Naive thymus-derived CD8-positive, alpha-beta T cell (primary cell): ENCODE measurements around the gene IAPP. TPM values are rescaled to one million over a fixed set of nuclear protein-coding genes. Genes with fewer than 3 reads are reported as not detected.
"Not testable (repeated sequence)": the region's sequence is repeated elsewhere in the genome, so short reads cannot be mapped to it uniquely, and the experiment has no call there.

Source experiments
- ATAC-seq, 2 donors: fragments of 150-1000 bp; cut with Tn5 transposase in 1 of 2; sonication (Bioruptor Pico), chemical (Tn5 transposase) in 1 of 2; 1 replicate in 1 of 2; 2 replicates in 1 of 2; pipeline ENCODE4 v1.10.0; 2021; ENCODE audit warnings: mild to moderate bottlenecking in 2 of 2, moderate library complexity in 2 of 2
- POLR2A ChIA-PET: fragments of 350-600 bp; sonication (Branson Sonifier 250); formaldehyde crosslinking; loops from one replicate; lab custom pipeline; 2021; ENCODE audit warnings: antibody characterized with exemption; lab: Charles Lee
- DNase-seq, 10 donors: peaks; one replicate each; pipeline versions ENCODE4 v3.0.0 to v3.0.0-alpha.2; 2020 to 2022
- H3K27ac Mint-ChIP-seq, 10 donors: one replicate each; pipeline ENCODE4 v1.8.0; 2020 to 2022; ENCODE audit warnings: mild to moderate bottlenecking in 10 of 10, mixed read lengths in 10 of 10, moderate library complexity in 4 of 10, inconsistent platforms in 1 of 10
- H3K27me3 Mint-ChIP-seq, 5 donors: one replicate each; pipeline ENCODE4 v1.8.0; 2021 to 2022; ENCODE audit warnings: mixed read lengths in 5 of 5
- H3K36me3 Mint-ChIP-seq, 3 donors: one replicate each; pipeline ENCODE4 v1.8.0; 2020 to 2022; ENCODE audit warnings: mixed read lengths in 3 of 3, mild to moderate bottlenecking in 2 of 3, inconsistent platforms in 1 of 3
- H3K4me1 Mint-ChIP-seq, 4 donors: one replicate each; pipeline ENCODE4 v1.8.0; 2021 to 2022; ENCODE audit warnings: mixed read lengths in 4 of 4
- H3K4me3 Mint-ChIP-seq, 10 donors: one replicate each; pipeline ENCODE4 v1.8.0; 2020 to 2022; ENCODE audit warnings: mild to moderate bottlenecking in 10 of 10, mixed read lengths in 10 of 10, moderate library complexity in 6 of 10, inconsistent platforms in 1 of 10
- H3K9me3 Mint-ChIP-seq, 9 donors: one replicate each; pipeline ENCODE4 v1.8.0; 2020 to 2022; ENCODE audit warnings: mixed read lengths in 9 of 9, mild to moderate bottlenecking in 3 of 9, inconsistent platforms in 1 of 9, moderate library complexity in 1 of 9
- polyA plus RNA-seq, 3 donors: library from polyadenylated mRNA; unstranded; fragments of 300-500 nt; fragmentation: Illumina TruSeq; gene quantifications; one replicate each; pipeline ENCODE4 v1.2.3, GENCODE V29; 2021
- total RNA-seq, 8 experiments: library from RNA in 2 of 8; stranded (reverse) in 2 of 8; gene quantifications; one replicate each; pipeline ENCODE4 v1.2.3 and lab custom pipeline; 2021 to 2026

Gene IAPP
- total and polyA plus RNA-seq, 5 experiments from 2014 or later: not detected

DNA sequence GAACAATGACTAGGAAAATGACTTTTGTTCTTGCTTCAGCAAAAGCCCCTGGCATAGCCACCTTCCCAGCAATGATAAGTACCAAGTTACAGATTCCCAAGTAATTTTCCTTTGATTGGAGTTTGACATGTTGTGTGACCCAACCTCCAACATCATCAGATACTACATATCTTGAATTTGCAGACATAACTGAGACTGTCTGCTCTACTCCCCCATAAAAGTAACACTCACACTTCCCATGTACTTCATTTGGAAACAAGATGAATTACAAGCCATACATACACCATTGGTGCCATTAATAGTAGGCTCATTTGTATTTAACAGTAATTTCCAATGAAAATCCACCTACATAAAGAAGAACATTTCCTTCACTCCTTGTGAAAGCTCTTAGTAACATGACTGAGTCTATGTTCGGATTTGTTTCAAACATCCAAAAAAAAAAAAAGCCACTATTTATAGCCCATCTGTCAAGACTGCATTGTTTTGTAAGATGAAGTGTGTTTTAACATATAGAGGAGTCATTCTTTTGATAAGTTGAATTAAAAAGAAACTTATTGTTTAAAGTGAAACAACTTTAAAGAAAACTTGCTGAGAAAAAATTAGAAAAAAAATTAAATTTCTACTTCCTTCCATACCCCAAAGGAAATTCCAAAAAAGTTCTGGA, 26.0 kb upstream of the IAPP start:
- DNase-seq: no peak
- Mint-ChIP-seq H3K27ac (no peak overlapping the region), H3K4me3 (no peak overlapping the region), H3K36me3 (no peaks in the 10 kb centered on the region), H3K27me3 (peaks cover 3 to 22% (median 5%) of the 10 kb centered on the region in 5 donors), H3K4me1 (no peaks in the 10 kb centered on the region), H3K9me3 (no peaks in the 10 kb centered on the region)
- ATAC-seq: no peak
- POLR2A ChIA-PET: no interaction called here

DNA sequence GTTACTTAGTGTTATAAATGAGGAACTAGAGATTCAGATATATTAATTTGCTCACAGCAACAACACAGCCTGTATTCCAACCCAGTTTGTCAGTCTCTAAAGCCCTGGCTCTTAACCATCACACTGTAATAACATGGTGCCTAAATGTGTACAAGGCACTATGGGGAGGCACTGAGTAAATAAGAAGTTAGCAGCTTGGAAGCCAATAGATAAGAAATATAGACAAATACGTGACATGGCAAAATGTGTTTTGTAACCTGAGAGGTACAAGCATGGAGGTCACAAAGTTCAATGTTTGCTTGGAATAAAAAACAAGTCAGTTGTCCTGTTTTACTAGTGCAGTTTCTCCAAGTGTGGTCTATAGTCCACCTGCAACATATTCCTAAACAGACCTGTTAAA, 21.7 kb upstream of the IAPP start:
- H3K4me3 Mint-ChIP-seq: no peak overlapping the region
- H3K27me3 Mint-ChIP-seq: peaks cover 6 to 41% (median 11%) of the 10 kb centered on the region in 5 donors
- no peaks in the 10 kb centered on the region for H3K4me1 Mint-ChIP-seq
- H3K36me3 Mint-ChIP-seq: no peaks in the 10 kb centered on the region
- H3K9me3 Mint-ChIP-seq: no peaks in the 10 kb centered on the region
- ATAC-seq: no peak
- POLR2A ChIA-PET: no interaction called here
- no peak overlapping the region for H3K27ac Mint-ChIP-seq
- no peak for DNase-seq

DNA sequence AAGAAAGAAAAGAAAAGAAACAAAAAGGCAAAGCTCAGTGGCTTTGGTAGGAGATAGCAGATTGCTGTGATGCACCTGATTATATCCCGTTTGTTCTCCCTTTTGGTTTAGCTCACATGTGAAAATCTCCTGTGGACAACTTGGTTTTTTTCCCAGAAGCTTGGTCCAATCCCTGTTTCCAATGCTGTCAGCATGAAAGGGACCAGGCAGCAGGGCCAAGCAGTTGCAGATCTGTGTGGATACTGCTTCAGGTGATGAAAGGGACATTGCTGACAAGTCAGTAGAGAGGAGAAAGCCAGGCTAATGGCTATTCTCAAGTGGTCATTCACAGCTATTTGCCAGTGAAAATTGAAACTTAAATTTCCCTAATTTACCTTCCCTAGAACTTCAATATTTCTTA, 19.2 kb upstream of the IAPP start:
- H3K36me3 Mint-ChIP-seq: no peaks in the 10 kb centered on the region
- H3K27me3 Mint-ChIP-seq: peaks cover 3 to 25% (median 6%) of the 10 kb centered on the region in 5 donors
- no peak for DNase-seq
- H3K4me1 Mint-ChIP-seq: no peaks in the 10 kb centered on the region
- no peaks in the 10 kb centered on the region for H3K9me3 Mint-ChIP-seq
- no peak overlapping the region for H3K27ac Mint-ChIP-seq
- POLR2A ChIA-PET: no interaction called here
- H3K4me3 Mint-ChIP-seq: no peak overlapping the region
- ATAC-seq: no peak

DNA sequence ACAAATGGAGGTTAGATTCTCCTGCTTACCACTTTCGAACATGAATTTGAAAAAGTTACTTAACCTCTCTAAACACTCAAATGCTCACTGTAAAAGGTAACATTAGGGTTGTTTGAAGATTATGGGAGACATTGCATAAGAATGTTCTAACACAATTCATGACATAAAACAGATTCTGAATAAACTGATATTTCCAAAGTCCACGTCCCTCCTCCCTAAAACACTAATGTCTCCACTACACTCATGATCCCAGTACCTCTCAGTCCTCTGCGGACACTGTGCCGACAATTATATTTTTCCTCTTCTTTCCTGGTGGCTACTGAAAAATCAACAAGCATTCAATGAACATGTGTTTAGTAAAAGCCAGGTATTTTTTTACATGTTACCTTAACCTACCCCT, 18.8 kb upstream of the IAPP start:
- H3K27ac Mint-ChIP-seq: no peak overlapping the region

GRCh38 chr12:21354641-21355040, 18.1 kb upstream of the IAPP start:
- H3K4me1 Mint-ChIP-seq: no peaks in the 10 kb centered on the region
- peaks cover 3 to 21% (median 6%) of the 10 kb centered on the region in 5 donors for H3K27me3 Mint-ChIP-seq
- H3K27ac Mint-ChIP-seq: no peak overlapping the region
- no peak overlapping the region for H3K4me3 Mint-ChIP-seq
- H3K36me3 Mint-ChIP-seq: no peaks in the 10 kb centered on the region
- POLR2A ChIA-PET: no interaction called here
- H3K9me3 Mint-ChIP-seq: peaks cover 0 to under 1% (median 0%) of the 10 kb centered on the region in 9 donors
- ATAC-seq: no peak
- DNase-seq: no peak

More for the DNA sequence above, 18.8 kb upstream of the IAPP start:
- H3K27me3 Mint-ChIP-seq: peaks cover 3 to 20% (median 6%) of the 10 kb centered on the region in 5 donors
- H3K4me3 Mint-ChIP-seq: no peak overlapping the region
- H3K9me3 Mint-ChIP-seq: no peaks in the 10 kb centered on the region
- H3K4me1 Mint-ChIP-seq: no peaks in the 10 kb centered on the region
- H3K36me3 Mint-ChIP-seq: no peaks in the 10 kb centered on the region
- ATAC-seq (no peak), DNase-seq (no peak)
- POLR2A ChIA-PET: no interaction called here

GRCh38 chr12:21360632-21361031, 12.1 kb upstream of the IAPP start:
- H3K36me3 Mint-ChIP-seq, DNase-seq, ATAC-seq, H3K27ac Mint-ChIP-seq, H3K4me1 Mint-ChIP-seq, POLR2A ChIA-PET, H3K4me3 Mint-ChIP-seq: not testable (repeated sequence)
- peaks cover 3 to 19% (median 10%) of the 10 kb centered on the region in 5 donors for H3K27me3 Mint-ChIP-seq
- peaks cover 0 to 19% (median 8%) of the 10 kb centered on the region in 9 donors for H3K9me3 Mint-ChIP-seq

DNA sequence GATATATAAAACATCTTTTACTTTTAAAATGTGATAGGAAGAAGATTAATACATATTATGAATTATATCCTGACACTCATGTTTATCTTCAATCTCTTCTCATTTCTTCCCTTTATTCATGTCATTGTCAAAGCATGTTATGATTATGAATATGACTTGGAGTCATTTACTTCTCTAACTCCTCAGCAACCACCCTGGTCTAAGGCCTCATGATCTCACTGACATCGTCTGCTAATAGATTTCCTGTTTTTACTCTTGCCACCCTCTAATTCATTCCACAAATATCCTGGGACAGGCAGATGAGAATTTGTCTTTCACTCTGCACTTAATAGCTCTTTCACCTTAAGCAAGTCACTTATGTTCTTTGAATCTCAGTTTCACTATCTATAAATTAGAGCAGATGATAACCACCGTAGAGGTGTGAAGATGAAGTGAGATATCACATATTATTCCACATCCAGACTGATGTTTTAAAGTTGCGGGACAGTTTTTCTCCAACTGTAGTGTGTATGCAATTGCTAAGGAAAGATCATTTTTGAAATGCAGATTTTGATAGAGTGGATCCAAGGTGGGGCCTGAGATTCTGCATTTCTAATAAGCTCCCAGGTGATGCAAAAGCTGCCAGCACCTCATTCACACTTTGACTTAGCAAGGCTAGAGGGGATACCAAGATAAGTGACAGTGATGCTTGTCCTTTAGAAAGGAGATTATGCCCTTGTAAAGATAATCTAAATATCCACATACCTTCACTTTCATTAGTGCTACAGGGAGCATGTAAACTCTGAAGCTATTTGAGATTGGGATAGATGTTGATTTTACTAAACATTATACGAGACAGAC, 3.3 kb upstream of the IAPP start:
- Mint-ChIP-seq H3K4me3 (no peak overlapping the region), H3K36me3 (no peaks in the 10 kb centered on the region), H3K27ac (peak overlapping the region in 1 of 10 donors; percentile 39), H3K9me3 (peaks cover 0 to 4% (median 3%) of the 10 kb centered on the region in 9 donors), H3K27me3 (peaks cover 2 to 8% (median 5%) of the 10 kb centered on the region in 5 donors), H3K4me1 (peaks cover 0 to 2% (median under 1%) of the 10 kb centered on the region in 4 donors)
- DNase-seq: no peak
- no peak for ATAC-seq
- POLR2A ChIA-PET: no interaction called here

DNA sequence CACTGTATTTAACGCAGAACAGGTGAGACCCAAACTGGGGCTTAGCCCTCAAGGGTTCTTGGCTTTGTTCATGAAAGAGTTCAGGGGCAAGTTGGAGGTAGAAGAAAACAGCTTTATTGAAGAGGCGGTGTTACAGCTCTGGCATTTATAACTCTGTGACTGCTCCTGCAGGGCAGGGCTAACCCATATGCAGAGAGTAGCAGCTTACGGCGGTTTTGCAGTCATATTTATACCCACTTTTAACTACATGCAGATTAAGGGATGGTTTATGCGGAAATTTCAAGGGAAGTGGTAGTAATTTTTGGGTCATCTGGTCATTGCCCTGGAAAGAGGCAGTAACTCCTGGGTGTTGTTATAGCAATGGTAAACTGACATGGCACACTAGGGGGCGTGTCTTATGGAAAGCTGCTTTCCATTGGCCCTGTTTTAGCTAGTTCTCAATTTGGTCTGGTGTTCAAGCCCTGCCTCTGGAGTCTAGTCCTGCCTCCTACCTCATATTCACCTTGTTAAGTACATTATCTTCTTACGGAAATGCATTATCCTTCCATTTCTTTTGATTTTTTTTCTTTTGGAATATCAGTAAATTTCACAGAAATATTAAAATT, 1.8 kb upstream of the IAPP start:
- ATAC-seq (no peak), DNase-seq (no peak)
- H3K27me3 Mint-ChIP-seq: peaks cover 2 to 8% (median 3%) of the 10 kb centered on the region in 5 donors
- peaks cover 0 to 2% (median 0%) of the 10 kb centered on the region in 9 donors for H3K9me3 Mint-ChIP-seq
- POLR2A ChIA-PET: no interaction called here
- H3K4me3 Mint-ChIP-seq: no peak overlapping the region
- H3K36me3 Mint-ChIP-seq: no peaks in the 10 kb centered on the region
- no peak overlapping the region for H3K27ac Mint-ChIP-seq
- H3K4me1 Mint-ChIP-seq: peaks cover 0 to 2% (median under 1%) of the 10 kb centered on the region in 4 donors

DNA sequence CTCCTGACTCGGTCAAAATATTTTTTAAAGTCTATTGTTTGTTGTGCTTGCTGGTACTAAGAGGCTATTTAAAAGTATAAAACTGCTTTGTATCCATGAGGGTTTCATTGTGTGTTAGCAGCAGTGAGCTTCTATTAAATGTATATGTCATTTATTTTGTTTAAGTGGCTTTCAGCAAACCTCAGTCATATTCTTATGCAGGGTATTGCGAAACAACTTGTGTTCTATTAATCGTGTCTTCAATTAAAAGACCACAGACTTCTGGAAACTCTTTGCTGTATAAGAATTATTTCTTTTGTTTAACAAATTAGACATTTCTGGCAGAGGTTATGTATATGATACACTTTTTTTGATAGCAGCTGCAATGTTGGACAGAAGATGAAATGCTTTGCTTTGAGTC, 6.5 kb downstream of the IAPP start:
- Mint-ChIP-seq H3K4me3 (no peak overlapping the region), H3K4me1 (no peaks in the 10 kb centered on the region), H3K27me3 (peaks cover 2 to 26% (median 14%) of the 10 kb centered on the region in 5 donors), H3K9me3 (no peaks in the 10 kb centered on the region), H3K36me3 (no peaks in the 10 kb centered on the region), H3K27ac (no peak overlapping the region)
- POLR2A ChIA-PET: no interaction called here
- ATAC-seq: no peak
- no peak for DNase-seq

DNA sequence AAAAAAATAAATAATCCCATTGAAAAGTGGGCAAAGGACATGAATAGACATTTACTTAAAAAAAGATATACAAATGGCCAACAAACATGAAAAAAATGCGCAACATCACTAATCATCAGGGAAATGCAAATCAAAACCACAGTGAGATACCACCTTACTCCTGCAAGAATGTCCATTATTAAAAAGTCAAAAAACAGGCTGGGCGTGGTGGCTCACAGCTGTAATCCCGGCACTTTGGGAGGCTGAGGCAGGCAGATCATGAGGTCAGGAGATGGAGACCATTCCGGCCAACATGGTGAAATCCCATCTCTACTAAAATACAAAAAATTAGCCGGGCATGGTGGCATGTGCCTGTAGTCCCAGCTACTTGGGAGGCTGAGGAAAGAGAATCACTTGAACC, 8.6 kb downstream of the IAPP start:
- POLR2A ChIA-PET, H3K4me3 Mint-ChIP-seq, H3K27ac Mint-ChIP-seq, H3K36me3 Mint-ChIP-seq, H3K4me1 Mint-ChIP-seq, DNase-seq, ATAC-seq, H3K9me3 Mint-ChIP-seq: not testable (repeated sequence)
- peaks cover 2 to 26% (median 14%) of the 10 kb centered on the region in 5 donors for H3K27me3 Mint-ChIP-seq

DNA sequence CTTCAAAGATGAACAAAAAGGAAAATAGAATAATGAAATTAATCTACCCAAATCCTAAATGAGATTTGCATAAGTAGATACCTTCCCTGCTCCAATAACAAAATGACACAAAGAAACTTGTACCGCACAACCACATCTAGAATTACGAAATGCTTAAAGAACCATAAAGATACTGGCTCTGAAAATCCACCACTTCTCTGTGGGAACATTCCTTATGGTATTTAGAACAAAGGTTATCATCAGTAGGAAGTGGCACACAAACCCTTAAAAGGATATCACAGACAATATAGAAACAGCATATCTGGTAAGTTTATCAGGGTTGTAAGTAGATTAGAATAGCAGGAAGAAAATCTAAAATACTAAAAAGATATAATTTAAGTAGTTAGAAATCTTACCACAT, 11.6 kb downstream of the IAPP start:
- Mint-ChIP-seq H3K4me1 (no peaks in the 10 kb centered on the region), H3K4me3 (no peak overlapping the region), H3K9me3 (no peaks in the 10 kb centered on the region), H3K27ac (no peak overlapping the region), H3K36me3 (no peaks in the 10 kb centered on the region), H3K27me3 (peaks cover 2 to 19% (median 6%) of the 10 kb centered on the region in 5 donors)
- DNase-seq: no peak
- POLR2A ChIA-PET: no interaction called here
- ATAC-seq: no peak

- Mint-ChIP-seq H3K36me3 (no peaks in the 10 kb centered on the region), H3K27ac (peak overlapping the region in 1 of 10 donors; percentile 56), H3K4me3 (no peak overlapping the region), H3K27me3 (peaks cover 0 to 12% (median 4%) of the 10 kb centered on the region in 5 donors), H3K4me1 (peaks cover under 1 to 4% (median 3%) of the 10 kb centered on the region in 4 donors), H3K9me3 (no peaks in the 10 kb centered on the region)
- ATAC-seq (no peak), DNase-seq (no peak)
- POLR2A ChIA-PET: no interaction called here
These were observed 14.5 kb downstream of the IAPP start for GRCh38 chr12:21387174-21387573.

- Mint-ChIP-seq H3K4me1 (peaks cover 3 to 13% (median 5%) of the 10 kb centered on the region in 4 donors), H3K27me3 (peaks cover 8 to 26% (median 12%) of the 10 kb centered on the region in 5 donors), H3K36me3 (peaks cover 0 to 4% (median 4%) of the 10 kb centered on the region in 3 donors), H3K9me3 (peaks cover 0 to 6% (median 0%) of the 10 kb centered on the region in 9 donors), H3K4me3 (no peak overlapping the region), H3K27ac (no peak overlapping the region)
- DNase-seq (no peak), ATAC-seq (no peak)
- POLR2A ChIA-PET: no interaction called here
These were observed 19.7 kb downstream of the IAPP start for GRCh38 chr12:21392384-21392783.
